ENCODE results near the gene VCAN.

Gene VCAN

DNA sequence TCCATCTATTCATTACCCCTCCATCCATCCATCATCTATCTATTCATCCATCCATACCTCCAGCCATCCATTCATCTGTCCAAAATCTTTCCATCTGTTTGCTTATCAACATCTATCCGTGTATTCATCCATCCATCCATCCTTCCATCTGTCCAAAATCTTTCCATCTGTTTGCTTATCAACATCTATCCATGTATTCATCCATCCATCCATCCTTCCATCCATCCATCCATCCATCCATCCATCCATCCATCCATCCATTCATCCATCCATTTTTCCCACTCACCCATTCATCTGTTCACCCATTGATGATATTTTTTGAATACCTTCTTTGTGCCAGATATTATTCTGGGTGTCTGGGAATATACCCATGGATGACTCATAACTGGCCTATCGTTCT, 12.8 kb downstream of the VCAN start:
- no peaks in the 10 kb centered on the region for H3K27me3 ChIP-seq (ENCODE audit: insufficient read depth, low read length)
- no peak overlapping the region for H3K9ac ChIP-seq (ENCODE audit: low read depth, low read length)
- no peak overlapping the region for H3K27ac ChIP-seq (ENCODE audit: low read length)
- H3K4me1 ChIP-seq (ENCODE audit: insufficient read depth, low read length): peaks cover 8% of the 10 kb centered on the region; the same call in 1 of the 2 replicates
- no peak overlapping the region for H3K4me3 ChIP-seq (ENCODE audit: low read length)
- H3K36me3 ChIP-seq (ENCODE audit: insufficient read depth, low read depth, low read length): peaks cover 88% of the 10 kb centered on the region
- no peaks in the 10 kb centered on the region for H3K9me3 ChIP-seq (ENCODE audit: insufficient read depth, low read depth, low read length)

DNA sequence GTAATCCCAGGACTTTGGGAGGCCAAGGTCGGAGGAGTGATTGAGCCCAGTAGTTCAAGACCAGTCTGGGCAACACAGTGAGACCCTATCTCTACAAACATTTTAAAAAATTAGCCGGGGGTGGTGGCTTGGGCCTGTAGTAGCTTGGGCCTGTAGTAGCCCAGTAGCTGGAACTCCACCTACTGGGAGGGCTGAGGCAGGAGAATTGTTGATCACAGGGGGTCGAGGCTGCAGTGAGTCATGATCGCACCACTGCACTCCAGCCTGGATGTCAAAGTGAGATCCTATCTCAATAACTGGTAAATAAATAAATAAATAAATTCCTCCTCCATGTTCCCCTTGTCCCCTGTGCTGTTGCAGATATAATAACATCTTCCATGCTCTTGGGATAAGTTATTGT, 14.3 kb downstream of the VCAN start:
- Histone ChIP-seq H3K36me3 (ENCODE audit: insufficient read depth, low read depth, low read length) (peaks cover 89% of the 10 kb centered on the region), H3K9ac (ENCODE audit: low read depth, low read length) (no peak overlapping the region), H3K27ac (ENCODE audit: low read length) (no peak overlapping the region), H3K4me3 (ENCODE audit: low read length) (no peak overlapping the region), H3K9me3 (ENCODE audit: insufficient read depth, low read depth, low read length) (no peaks in the 10 kb centered on the region), H3K27me3 (ENCODE audit: insufficient read depth, low read length) (no peaks in the 10 kb centered on the region), H3K4me1 (ENCODE audit: insufficient read depth, low read length) (peaks cover under 1% of the 10 kb centered on the region; the same call in 1 of the 2 replicates)

DNA sequence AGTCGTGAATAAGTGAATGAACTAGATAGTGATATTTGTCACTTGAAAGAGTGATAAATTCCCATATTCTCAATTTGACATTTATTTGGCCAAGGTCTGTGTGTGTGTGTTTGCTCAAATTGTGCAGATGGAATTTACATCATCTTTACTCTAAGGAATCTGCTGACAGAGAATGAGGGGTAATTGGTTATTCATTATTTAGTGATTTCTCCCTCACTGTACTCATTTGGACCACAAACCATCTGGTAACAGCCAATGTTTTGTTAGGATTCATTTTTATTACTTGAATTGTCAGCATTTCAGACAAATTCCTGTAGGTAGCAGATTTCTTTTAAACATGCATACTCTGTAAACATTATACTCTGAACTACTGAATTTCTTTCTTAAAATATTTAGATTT, 15.6 kb downstream of the VCAN start:
- no peak overlapping the region for H3K27ac ChIP-seq (ENCODE audit: low read length)

DNA sequence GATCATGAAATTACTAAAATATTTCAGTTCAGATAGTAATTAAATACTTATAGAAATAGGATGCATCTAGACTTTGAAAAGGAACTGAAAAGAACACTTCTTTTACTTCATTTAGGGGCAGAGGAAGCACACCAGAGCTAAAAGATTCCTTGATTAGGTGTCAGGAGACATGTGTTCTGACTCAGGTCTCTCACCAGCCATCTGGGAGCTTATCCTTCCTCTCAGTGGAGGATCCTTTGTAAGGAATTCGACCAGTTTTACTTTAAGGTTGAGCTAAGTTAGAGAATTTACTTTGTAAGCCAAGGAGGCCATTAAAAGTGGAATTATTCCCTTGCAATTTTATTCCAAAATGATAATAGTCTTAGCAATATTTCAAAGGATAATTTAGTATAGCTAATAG, 16.7 kb downstream of the VCAN start:
- peaks cover 23% of the 10 kb centered on the region; the same call in 1 of the 2 replicates for H3K4me1 ChIP-seq (ENCODE audit: insufficient read depth, low read length)
- H3K9me3 ChIP-seq (ENCODE audit: insufficient read depth, low read depth, low read length): no peaks in the 10 kb centered on the region
- H3K36me3 ChIP-seq (ENCODE audit: insufficient read depth, low read depth, low read length): peaks cover 97% of the 10 kb centered on the region
- H3K9ac ChIP-seq (ENCODE audit: low read depth, low read length): no peak overlapping the region
- no peaks in the 10 kb centered on the region for H3K27me3 ChIP-seq (ENCODE audit: insufficient read depth, low read length)
- H3K4me3 ChIP-seq (ENCODE audit: low read length): no peak overlapping the region
- no peak overlapping the region for H3K27ac ChIP-seq (ENCODE audit: low read length)

More for the DNA sequence above, 15.6 kb downstream of the VCAN start:
- H3K4me1 ChIP-seq (ENCODE audit: insufficient read depth, low read length): peaks cover 12% of the 10 kb centered on the region; the same call in 1 of the 2 replicates
- H3K9ac ChIP-seq (ENCODE audit: low read depth, low read length): no peak overlapping the region
- no peak overlapping the region for H3K4me3 ChIP-seq (ENCODE audit: low read length)
- no peaks in the 10 kb centered on the region for H3K27me3 ChIP-seq (ENCODE audit: insufficient read depth, low read length)
- no peaks in the 10 kb centered on the region for H3K9me3 ChIP-seq (ENCODE audit: insufficient read depth, low read depth, low read length)
- peaks cover 97% of the 10 kb centered on the region for H3K36me3 ChIP-seq (ENCODE audit: insufficient read depth, low read depth, low read length)

DNA sequence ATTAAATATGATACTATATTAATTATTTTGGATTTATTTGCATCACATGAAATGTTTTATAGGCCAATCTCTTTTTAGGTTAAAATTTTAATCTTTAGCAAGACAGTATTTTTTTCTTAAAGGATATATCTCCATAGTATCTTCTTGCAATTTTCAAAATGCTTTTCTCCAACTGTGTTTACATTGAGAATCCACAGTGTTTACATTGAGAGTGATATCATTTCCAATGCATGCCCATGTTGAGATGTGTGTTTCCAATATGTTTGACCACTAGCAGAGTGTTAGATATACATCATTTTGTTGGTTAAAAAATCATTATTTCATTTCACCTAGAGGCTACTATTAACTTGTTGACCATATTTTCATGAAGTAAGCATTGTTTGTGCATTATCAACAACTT, 17.3 kb downstream of the VCAN start:
- H3K9me3 ChIP-seq (ENCODE audit: insufficient read depth, low read depth, low read length): no peaks in the 10 kb centered on the region
- H3K36me3 ChIP-seq (ENCODE audit: insufficient read depth, low read depth, low read length): peaks cover 97% of the 10 kb centered on the region
- no peak overlapping the region for H3K4me3 ChIP-seq (ENCODE audit: low read length)
- no peak overlapping the region for H3K9ac ChIP-seq (ENCODE audit: low read depth, low read length)
- H3K4me1 ChIP-seq (ENCODE audit: insufficient read depth, low read length): peaks cover 29% of the 10 kb centered on the region; the same call in 1 of the 2 replicates
- no peaks in the 10 kb centered on the region for H3K27me3 ChIP-seq (ENCODE audit: insufficient read depth, low read length)
- no peak overlapping the region for H3K27ac ChIP-seq (ENCODE audit: low read length)

DNA sequence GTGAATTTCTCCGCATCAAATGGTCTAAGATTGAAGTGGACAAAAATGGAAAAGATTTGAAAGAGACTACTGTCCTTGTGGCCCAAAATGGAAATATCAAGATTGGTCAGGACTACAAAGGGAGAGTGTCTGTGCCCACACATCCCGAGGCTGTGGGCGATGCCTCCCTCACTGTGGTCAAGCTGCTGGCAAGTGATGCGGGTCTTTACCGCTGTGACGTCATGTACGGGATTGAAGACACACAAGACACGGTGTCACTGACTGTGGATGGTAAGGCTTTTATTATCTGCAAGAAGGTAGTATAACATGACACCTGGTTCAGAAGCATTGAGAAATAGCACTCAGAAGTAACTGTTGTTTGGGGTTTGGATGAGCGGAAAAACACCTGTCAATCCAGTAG, 18.7 kb downstream of the VCAN start:
- Histone ChIP-seq H3K27me3 (ENCODE audit: insufficient read depth, low read length) (no peaks in the 10 kb centered on the region), H3K9ac (ENCODE audit: low read depth, low read length) (no peak overlapping the region), H3K36me3 (ENCODE audit: insufficient read depth, low read depth, low read length) (peaks cover 97% of the 10 kb centered on the region)

DNA sequence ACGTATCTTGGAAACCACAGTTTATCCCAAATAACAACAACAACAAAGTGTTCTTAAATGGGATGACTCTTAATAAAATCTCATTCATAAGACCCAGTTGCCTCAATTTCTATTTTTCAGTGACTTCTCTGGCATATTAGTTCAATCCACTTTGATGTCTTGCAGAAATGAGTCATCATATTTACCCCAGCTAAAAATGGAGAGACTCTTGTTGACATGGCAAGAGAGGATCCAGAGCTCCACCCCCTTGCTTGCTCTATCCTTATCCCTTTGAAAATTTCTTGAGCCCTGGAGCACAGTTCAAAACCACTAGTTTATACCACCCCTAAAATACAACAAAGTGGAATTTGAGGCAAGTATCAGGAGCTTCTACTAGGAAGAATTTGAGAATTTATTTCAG, 20.8 kb downstream of the VCAN start:
- H3K4me3 ChIP-seq (ENCODE audit: low read length): no peak overlapping the region

More for the DNA sequence above, 18.7 kb downstream of the VCAN start:
- Histone ChIP-seq H3K4me3 (ENCODE audit: low read length) (no peak overlapping the region), H3K9me3 (ENCODE audit: insufficient read depth, low read depth, low read length) (no peaks in the 10 kb centered on the region), H3K27ac (ENCODE audit: low read length) (no peak overlapping the region), H3K4me1 (ENCODE audit: insufficient read depth, low read length) (peaks cover 38% of the 10 kb centered on the region; the same call in 1 of the 2 replicates)

DNA sequence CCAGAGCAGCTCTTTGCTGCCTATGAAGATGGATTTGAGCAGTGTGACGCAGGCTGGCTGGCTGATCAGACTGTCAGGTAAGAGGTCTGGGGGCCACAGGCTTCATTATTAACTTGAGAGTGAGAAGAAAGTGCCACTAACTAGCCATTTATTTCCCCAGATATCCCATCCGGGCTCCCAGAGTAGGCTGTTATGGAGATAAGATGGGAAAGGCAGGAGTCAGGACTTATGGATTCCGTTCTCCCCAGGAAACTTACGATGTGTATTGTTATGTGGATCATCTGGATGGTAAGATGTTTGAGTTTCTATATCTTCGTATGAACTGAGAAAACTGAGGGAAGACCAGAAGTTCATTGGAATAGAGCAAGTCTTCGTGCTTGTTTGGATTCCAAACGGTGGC, 22.1 kb downstream of the VCAN start:
- no peak overlapping the region for H3K9ac ChIP-seq (ENCODE audit: low read depth, low read length)
- H3K27ac ChIP-seq (ENCODE audit: low read length): no peak overlapping the region
- H3K4me3 ChIP-seq (ENCODE audit: low read length): no peak overlapping the region; the same call in 1 of the 2 replicates
- peaks cover 100% of the 10 kb centered on the region for H3K36me3 ChIP-seq (ENCODE audit: insufficient read depth, low read depth, low read length)
- no peaks in the 10 kb centered on the region for H3K27me3 ChIP-seq (ENCODE audit: insufficient read depth, low read length)
- H3K9me3 ChIP-seq (ENCODE audit: insufficient read depth, low read depth, low read length): no peaks in the 10 kb centered on the region
- H3K4me1 ChIP-seq (ENCODE audit: insufficient read depth, low read length): peaks cover 38% of the 10 kb centered on the region; the same call in 1 of the 2 replicates

More for the DNA sequence above, 20.8 kb downstream of the VCAN start:
- no peaks in the 10 kb centered on the region for H3K27me3 ChIP-seq (ENCODE audit: insufficient read depth, low read length)
- H3K36me3 ChIP-seq (ENCODE audit: insufficient read depth, low read depth, low read length): peaks cover 97% of the 10 kb centered on the region
- no peak overlapping the region for H3K9ac ChIP-seq (ENCODE audit: low read depth, low read length)
- no peaks in the 10 kb centered on the region for H3K9me3 ChIP-seq (ENCODE audit: insufficient read depth, low read depth, low read length)
- peak overlapping the region; percentile 33 for H3K27ac ChIP-seq (ENCODE audit: low read length)
- H3K4me1 ChIP-seq (ENCODE audit: insufficient read depth, low read length): peaks cover 38% of the 10 kb centered on the region; the same call in 1 of the 2 replicates

DNA sequence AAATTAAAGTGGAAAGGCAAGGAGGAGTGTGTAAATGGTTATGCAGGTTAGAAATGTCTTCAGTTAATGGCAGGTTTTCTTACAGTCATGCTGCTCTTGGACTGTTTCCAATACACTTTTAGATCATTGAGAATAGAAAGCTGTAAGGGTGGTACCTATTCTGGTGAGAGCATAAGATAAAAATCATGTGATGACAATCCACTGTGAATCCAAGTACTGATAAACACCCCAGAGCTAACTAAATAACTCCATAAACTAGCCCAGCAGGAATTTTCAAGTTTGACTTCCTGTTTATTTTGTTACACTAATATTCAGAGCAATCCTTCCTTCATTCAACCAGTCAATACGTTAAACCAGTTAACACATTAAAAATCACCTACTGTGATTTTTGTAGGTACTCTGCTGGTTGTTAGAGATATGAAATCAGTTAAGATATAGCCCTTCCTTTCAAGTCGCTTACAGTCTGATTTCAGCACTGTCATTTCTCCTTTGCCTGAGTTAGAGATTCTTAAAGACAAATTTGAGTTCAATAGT, 22.6 kb downstream of the VCAN start:
- Histone ChIP-seq H3K4me3 (ENCODE audit: low read length) (no peak overlapping the region), H3K27me3 (ENCODE audit: insufficient read depth, low read length) (no peaks in the 10 kb centered on the region), H3K9me3 (ENCODE audit: insufficient read depth, low read depth, low read length) (no peaks in the 10 kb centered on the region), H3K9ac (ENCODE audit: low read depth, low read length) (peak overlapping the region; percentile 15; the same call in 1 of the 2 replicates), H3K27ac (ENCODE audit: low read length) (peak overlapping the region; percentile 43), H3K4me1 (ENCODE audit: insufficient read depth, low read length) (peaks cover 38% of the 10 kb centered on the region; the same call in 1 of the 2 replicates), H3K36me3 (ENCODE audit: insufficient read depth, low read depth, low read length) (peaks cover 100% of the 10 kb centered on the region)

DNA sequence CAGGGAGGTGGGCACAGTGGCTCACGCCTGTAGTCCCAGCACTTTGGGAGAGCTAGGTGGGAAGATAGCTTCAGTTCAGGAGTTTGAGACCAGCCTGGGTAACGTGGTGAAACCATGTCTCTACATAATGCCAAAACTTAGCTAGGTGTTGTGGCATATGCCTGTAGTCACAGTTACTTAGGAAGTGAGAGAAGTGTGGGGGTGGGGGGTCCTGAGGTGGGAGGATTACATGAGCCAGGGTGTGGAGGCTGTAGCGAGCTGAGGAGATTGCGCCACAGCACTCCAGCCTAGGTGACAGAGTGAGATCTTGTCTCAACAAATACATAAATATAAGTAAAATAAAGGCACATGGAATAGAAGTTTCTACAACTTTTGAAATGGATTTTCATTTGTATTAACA, 23.1 kb downstream of the VCAN start:
- peak overlapping the region; percentile 15; the same call in 1 of the 2 replicates for H3K9ac ChIP-seq (ENCODE audit: low read depth, low read length)
- H3K4me3 ChIP-seq (ENCODE audit: low read length): no peak overlapping the region
- no peaks in the 10 kb centered on the region for H3K27me3 ChIP-seq (ENCODE audit: insufficient read depth, low read length)
- H3K4me1 ChIP-seq (ENCODE audit: insufficient read depth, low read length): peaks cover 38% of the 10 kb centered on the region; the same call in 1 of the 2 replicates
- peaks cover 100% of the 10 kb centered on the region for H3K36me3 ChIP-seq (ENCODE audit: insufficient read depth, low read depth, low read length)
- peak overlapping the region; percentile 43 for H3K27ac ChIP-seq (ENCODE audit: low read length)
- no peaks in the 10 kb centered on the region for H3K9me3 ChIP-seq (ENCODE audit: insufficient read depth, low read depth, low read length)

DNA sequence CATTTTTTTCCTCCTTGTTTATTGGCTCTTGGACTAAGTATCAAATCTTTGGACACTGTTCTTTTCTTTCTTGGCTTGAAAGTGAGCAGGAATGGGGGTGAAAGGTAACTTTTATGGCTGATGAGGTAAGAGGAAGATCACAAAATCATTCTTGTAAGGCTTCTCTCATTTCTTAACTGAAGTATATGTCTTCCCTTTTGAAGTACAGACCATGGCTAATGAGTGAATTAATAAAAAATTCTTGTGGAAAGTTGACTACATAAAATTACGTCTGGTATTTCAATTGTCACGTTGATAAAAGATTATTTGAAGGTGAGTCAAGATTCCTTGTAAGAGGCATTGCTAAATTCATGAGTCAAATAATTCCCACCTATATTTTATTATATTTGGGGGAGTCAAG, 25.1 kb downstream of the VCAN start:
- Histone ChIP-seq H3K4me1 (ENCODE audit: insufficient read depth, low read length) (peaks cover 31% of the 10 kb centered on the region; the same call in 1 of the 2 replicates), H3K9ac (ENCODE audit: low read depth, low read length) (no peak overlapping the region), H3K27ac (ENCODE audit: low read length) (no peak overlapping the region), H3K9me3 (ENCODE audit: insufficient read depth, low read depth, low read length) (no peaks in the 10 kb centered on the region), H3K27me3 (ENCODE audit: insufficient read depth, low read length) (no peaks in the 10 kb centered on the region), H3K36me3 (ENCODE audit: insufficient read depth, low read depth, low read length) (peaks cover 100% of the 10 kb centered on the region), H3K4me3 (ENCODE audit: low read length) (no peak overlapping the region)

DNA sequence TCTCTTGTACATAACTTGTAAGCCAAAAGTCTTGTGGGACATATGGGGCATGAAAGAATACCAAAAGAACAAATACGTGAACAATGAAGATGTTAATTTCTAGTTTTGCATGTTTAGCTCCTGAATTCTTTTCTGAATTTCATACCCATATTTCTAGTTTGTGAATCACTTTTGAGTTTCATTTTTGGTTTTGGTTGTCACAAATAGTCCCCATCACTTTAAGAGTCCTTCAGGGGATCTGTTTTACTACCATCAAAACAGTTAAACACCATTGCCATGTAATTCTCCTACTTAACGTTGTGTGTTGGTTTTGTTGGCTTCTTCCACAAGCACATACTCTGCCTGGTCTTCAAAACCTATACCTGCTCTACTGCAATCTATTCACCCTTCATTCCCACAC, 27.0 kb downstream of the VCAN start:
- Histone ChIP-seq H3K4me3 (ENCODE audit: low read length) (no peak overlapping the region), H3K9ac (ENCODE audit: low read depth, low read length) (no peak overlapping the region), H3K27ac (ENCODE audit: low read length) (no peak overlapping the region), H3K27me3 (ENCODE audit: insufficient read depth, low read length) (no peaks in the 10 kb centered on the region), H3K9me3 (ENCODE audit: insufficient read depth, low read depth, low read length) (peaks cover 4% of the 10 kb centered on the region; the same call in 1 of the 2 replicates), H3K4me1 (ENCODE audit: insufficient read depth, low read length) (peaks cover 11% of the 10 kb centered on the region; the same call in 1 of the 2 replicates), H3K36me3 (ENCODE audit: insufficient read depth, low read depth, low read length) (peaks cover 100% of the 10 kb centered on the region)
